ENCODE data around the gene ADPRH.

DNA sequence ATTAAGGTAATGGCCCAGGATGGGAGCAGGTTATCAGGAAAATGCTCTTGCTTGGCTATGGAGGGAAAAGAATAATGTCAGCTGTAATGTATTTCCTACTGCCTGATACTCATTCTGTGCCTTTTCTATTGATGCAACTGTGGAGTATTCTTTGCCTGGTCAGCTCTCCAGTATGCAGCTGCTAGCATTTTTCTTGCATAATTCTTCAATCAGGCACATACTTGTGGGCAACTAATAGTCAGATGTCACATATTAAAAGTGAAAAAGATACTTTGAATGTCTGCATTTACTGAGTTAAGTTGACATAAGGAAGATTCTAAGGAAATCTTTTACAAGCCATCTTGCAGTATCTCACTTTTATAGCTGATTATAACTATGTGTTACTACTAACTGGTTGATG is 49.4 kb upstream of the ADPRH start:
- TF ChIP-seq CTCF (IDR thresholded peaks at IDR 0.05) (no peak), EP300 (IDR thresholded peaks at IDR 0.05) (no peak)

Measured in suprapubic skin (tissue), 3 donors.